Stimulated activated CD4-positive, alpha-beta T cell treated with anti-CD3 and anti-CD28 coated beads, Interleukin-12 subunit alpha, Interleukin-12 subunit beta, amount 100 ng/mL, for 24 hours (primary cell): ENCODE measurements around the gene MXRA7.
"Not testable (repeated sequence)": the region's sequence is repeated elsewhere in the genome, so short reads cannot be mapped to it uniquely, and the experiment has no call there.

Experiments used
- DNase-seq, 2 experiments: peaks; one replicate each; pipeline ENCODE4 v3.0.0-alpha.2; 2020; ENCODE audit warnings: low read depth in 2 of 2

MXRA7 gene

DNA sequence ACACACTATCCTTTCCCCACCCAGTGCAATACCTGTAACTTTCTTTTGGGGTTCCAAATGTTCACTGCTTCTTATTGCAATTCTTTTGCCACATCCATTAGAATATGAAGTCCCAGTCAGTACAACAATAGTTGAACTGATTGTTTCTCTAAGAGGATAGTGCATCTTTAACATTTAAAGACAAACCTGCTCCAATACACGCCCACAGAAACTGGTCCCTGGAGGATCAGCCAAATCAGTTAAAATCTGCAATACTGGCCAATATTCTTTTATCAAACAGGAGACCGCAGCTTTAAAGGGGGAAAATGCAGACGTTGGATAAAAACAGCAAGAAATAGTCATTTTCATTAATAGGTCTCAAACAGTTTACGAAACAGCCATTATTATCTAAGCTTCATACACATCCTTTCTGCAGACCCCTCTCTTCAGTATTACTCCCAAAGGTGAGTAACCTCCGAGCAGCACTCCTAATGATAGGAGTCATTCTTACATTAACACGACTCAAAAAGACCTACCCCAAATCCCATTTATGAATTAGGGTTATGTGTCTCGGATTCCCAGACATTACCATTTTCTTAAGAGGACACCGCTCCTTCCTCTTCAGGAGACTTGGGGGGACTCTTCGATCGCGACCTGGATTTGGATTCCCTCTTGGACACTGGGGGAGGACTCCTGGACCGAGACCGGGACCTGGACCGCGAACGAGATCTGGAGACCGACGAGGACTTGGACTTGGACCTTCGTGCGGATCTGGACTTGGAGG lies 25.0 kb upstream of the MXRA7 start:
- no peak for DNase-seq

GRCh38 chr17:76735006-76735405 lies 24.2 kb upstream of the MXRA7 start:
- DNase-seq = no peak

DNA sequence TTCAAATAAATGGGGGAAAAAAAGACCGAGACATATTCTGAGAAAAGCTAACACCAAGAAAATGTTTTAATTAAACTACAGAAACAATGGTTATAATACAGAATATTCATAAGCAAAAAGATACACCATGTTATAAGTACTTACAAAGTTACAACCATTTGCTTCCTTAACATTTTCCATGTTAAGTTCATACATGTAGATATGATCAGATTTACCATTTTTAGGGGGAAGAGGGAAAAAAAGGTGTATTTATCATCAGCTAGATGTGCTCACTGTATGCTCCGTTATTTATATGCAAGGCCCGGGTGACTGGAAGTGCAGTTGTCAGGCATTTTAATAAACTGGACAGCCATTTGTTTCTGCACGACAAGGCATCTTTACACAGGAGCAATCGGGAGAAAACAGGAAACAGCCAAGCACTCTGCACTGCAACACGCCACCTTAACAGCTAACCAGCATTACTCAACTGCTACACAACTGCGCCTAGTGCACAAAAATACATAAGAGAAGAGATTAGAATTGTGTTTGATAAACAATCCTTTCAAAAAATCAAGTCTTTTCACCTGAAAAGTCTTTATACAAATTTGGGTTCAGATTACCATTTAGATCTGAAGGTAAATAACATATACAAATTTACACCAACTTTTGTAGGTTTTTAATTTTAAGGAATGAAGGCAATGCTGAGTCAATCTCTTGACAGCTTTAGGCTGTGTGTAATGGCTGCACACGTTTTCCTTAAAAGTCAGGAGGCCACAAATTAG lies 23.5 kb upstream of the MXRA7 start:
- no peak for DNase-seq

- DNase-seq = no peak
Observed at GRCh38 chr17:76733618-76733957, 22.8 kb upstream of the MXRA7 start.

GRCh38 chr17:76732734-76733617 lies 22.2 kb upstream of the MXRA7 start:
- DNase-seq = no peak

DNA sequence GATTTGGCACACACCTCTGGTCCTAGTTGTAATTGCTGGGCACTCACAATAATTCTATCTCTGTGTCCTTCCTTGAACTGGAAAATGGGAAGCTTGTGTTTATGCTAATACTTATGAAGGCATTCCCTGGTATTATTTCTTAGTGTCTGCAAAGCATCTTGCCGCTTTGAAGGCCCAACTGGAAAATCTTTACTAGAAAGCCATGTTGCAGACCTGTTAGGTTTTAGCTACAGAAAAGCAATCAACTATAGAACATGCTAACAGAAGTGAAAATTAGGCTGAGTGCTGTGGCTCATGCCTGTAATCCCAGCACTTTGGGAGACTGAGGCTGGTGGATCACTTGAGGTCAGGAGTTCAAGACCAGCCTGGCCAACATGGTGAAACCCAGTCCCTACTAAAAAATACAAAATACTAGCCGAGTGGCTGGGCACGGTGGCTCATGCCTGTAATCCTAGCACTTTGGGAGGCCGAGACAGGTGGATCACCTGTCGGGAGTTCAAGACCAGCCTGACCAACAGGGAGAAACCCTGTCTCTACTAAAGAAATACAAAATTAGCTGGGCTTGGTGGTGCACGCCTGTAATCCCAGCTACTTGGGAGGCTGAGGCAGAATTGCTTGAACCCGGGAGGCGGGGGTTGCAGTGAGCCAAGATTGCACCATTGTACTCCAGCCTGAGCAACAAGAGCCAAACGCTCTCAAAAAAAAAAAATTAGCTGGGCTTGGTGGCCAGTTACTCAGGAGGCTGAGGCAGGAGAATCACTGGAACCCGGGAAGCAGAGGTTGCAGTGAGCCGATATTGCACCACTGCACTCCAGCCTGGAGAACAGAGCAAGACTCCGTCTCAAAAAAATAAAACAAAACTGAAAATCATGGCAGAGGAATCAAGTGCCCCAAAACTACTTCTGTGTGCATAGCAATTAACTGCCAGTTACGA lies 21.3 kb upstream of the MXRA7 start:
- not testable (repeated sequence) for DNase-seq

- no peak for DNase-seq
Observed at GRCh38 chr17:76727745-76728456, 17.1 kb upstream of the MXRA7 start.

- peak; percentile 64 to 72 for DNase-seq
Observed at GRCh38 chr17:76726776-76727718, 16.3 kb upstream of the MXRA7 start, which contains the start of gene METTL23. Gene METTL23, plus strand, starts transcription at chr17:76726839. Its CDS starts 2,872 bp downstream, at chr17:76729711.

DNA sequence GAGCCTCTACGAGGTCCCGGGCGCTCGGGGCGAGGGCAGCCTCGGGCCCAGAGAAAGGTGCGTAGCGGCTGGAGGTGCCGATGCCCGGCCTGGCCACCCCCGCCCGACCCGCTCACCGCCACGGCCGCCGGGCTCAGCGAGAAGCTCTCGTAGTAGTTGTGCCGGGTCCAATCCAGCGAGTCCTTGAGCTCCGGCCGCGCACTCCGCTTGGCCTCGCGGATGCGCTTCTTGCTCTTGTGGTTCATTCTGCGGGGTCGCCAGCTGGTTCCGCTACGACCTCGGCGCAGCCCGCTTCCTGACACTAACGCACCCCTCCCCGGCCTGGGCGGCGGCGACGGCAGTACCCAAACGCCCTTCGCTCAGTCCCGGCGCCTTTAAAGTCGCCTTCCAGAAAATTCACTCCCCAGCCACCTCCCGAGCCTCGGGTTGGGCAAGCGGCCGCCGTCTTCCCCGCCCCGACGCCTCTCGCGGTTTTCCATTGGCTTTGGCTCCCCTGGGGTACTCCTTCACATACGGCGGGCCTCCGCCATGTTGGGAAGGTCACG lies 15.5 kb upstream of the MXRA7 start, which contains the start of gene JMJD6:
Gene JMJD6 (minus strand): TSS at position 376 of the 545 bp plus-strand sequence. CDS start 131 bp downstream, at position 245.
- peak; percentile 90 to 93 for DNase-seq

DNA sequence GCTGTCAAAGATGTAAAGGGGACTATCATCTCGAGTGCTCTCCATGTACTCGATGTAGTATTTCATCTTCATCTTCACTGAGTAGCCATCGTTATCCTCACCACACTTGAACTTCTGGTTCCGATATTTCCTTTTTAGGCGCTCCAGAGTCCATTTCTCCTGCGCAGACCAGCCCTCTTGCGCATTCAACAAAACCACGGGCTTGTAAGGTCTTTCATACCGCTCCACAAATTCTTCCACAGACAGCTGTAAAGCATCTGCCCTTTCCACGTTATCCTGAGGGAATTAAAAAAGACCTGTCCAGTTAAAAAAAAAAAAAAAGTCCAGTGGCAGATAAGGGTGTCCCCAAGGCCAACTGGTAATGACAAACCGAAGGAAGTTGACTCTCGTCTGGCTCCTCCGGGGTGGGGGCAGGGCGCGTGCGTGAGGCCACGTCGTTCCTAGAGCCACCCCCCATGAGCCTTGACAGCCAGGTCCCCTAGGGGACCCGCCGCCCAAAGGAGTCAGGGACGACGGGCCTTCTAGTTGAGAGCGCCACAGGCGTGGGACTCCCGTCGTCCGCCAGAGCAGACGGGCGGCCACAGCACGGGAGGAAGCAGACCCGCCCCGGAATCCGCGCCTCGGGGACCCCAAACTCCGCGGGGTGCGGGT lies 14.9 kb upstream of the MXRA7 start:
- DNase-seq = peak; percentile 47 to 73

DNA sequence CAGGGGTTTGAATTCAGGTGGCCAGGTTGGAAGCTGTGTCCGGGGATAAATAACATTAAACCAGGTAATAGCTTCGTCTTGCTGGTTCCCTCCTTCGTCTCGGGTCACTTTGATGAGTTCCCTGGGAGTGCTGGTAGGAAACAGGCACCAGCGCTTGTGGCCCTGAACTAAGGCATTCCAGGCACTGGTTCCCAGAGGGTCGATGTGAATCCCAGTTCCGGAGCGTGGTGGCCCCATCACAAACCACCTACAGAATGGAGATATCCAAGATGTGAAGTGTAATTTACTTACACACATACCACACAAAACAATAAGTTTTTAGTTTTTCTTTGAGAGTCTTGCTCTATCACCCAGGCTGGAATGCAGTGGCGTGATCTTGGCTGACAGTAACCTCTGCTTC lies 13.0 kb upstream of the MXRA7 start:
- no peak for DNase-seq

- not testable (repeated sequence) for DNase-seq
Observed at GRCh38 chr17:76722977-76723376, 12.2 kb upstream of the MXRA7 start.

- no peak for DNase-seq
Observed at GRCh38 chr17:76722279-76722678, 11.5 kb upstream of the MXRA7 start.

GRCh38 chr17:76721463-76721862 lies 10.7 kb upstream of the MXRA7 start:
- no peak for DNase-seq

- no peak for DNase-seq
Observed at GRCh38 chr17:76720941-76721340, 10.2 kb upstream of the MXRA7 start.

DNA sequence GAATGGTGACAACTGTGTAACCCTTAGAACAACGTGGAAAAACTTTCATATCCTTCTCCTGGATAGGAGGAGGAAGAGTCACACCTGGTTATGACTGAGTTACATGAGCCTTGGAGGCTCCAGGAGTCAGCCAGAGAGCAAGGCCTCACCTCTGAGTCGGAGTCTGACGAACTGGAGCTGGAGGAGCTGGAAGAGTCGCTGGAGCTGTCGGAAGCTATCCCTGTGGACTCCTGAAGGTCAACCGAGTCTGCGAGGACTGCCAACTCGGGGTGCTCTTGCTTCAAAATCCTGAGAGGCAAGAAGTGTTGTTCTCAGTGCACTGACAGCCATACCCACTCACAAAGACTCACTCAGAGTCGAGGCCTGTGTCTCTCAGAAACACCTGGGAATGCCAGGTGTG lies 9.4 kb upstream of the MXRA7 start:
- DNase-seq = no peak

DNA sequence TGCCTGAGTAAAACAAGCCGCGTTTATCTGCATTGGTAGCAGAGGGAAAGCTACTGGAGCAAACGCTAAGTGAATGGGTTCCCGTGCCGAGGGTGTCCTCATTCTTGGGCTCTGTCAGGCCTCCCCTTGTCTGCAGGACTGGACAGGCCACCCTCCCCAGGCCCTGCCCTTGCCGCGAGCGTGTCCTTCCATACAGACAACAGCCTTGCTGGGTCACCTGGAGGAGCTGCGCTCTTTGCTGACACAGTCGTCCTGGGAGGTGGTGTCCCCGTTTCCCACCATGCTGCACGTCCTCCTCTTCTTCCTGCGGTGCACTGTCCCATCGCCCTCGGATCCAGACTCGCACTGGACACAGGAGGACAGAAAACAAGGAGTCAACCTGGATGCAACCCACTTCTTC lies 7.8 kb upstream of the MXRA7 start:
- DNase-seq = no peak

DNA sequence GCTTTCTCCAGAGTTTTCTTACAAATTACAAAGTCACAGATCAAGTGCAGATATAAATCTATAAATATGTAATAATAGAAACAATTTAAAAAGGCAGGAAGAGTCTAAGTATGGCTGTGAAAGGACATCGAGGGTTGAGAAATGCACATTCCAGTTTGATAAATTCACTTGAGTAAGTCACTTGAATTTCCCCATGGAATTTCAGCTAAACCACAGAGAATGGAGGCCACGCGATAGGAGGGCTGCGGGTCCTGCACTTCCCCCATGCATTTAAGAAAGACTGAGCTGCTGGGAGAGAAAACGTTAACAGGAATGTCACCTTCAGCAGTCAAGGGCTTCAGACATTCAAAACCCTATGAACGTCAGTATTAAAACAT lies 6.1 kb upstream of the MXRA7 start:
- DNase-seq = no peak
